ENCODE measurements around the gene SRRM4.

DNA sequence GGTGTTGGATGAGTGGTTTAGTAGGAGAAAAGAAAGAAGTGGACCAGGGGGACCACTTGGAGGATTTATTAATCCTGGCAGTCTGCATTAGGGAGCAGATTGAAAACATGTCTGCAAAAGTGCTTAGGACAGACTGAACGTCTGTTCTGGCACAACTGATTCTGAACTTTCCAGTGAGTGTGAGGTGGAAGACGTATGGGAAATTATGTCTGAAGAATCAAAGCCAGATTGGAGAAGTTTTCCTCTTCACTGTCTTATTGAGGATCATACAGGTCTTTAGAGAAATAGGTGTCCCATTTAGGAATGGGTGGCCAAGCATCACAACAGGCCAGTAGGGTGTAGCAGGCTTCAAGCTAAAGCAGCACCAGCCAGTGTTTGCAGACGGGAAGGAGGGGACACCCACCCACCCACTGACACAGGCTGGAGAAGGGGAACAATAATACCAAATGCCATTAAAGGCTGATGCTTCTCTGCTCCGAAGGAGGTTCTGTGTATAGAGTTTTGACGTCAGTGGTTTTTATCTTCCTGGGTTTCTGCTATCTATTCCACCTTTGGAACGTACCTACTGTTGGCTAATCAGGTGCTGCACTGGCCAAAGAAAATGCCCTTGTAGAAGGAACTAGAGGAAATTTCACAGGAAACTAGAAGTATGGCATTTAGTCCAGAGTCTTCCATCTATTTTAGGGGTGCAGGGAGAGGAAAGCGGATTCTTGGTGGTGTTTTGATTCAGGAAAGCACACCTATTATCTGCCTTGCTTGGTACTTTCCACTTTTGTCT is 1.8 kb downstream of the SRRM4 start:
- TF ChIP-seq, protein P1, sequence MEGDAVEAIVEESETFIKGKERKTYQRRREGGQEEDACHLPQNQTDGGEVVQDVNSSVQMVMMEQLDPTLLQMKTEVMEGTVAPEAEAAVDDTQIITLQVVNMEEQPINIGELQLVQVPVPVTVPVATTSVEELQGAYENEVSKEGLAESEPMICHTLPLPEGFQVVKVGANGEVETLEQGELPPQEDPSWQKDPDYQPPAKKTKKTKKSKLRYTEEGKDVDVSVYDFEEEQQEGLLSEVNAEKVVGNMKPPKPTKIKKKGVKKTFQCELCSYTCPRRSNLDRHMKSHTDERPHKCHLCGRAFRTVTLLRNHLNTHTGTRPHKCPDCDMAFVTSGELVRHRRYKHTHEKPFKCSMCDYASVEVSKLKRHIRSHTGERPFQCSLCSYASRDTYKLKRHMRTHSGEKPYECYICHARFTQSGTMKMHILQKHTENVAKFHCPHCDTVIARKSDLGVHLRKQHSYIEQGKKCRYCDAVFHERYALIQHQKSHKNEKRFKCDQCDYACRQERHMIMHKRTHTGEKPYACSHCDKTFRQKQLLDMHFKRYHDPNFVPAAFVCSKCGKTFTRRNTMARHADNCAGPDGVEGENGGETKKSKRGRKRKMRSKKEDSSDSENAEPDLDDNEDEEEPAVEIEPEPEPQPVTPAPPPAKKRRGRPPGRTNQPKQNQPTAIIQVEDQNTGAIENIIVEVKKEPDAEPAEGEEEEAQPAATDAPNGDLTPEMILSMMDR (conservative IDR thresholded peaks at IDR 0.05; ENCODE audit: low read depth, low read length), result no peak
- no peak for TF ChIP-seq EZH2phosphoT487 (IDR thresholded peaks at IDR 0.05; ENCODE audit: borderline replicate concordance, low read length)
- TF ChIP-seq EZH2 (IDR thresholded peaks at IDR 0.05; ENCODE audit: low read length, unreplicated experiment), result no peak
